H1 (cell line): Measurements from ENCODE around the gene TMEM108. TPM values are rescaled to one million over a fixed set of nuclear protein-coding genes. Genes with fewer than 3 reads are reported as not detected.

Experiments used
- CHD7 ChIP-seq: fragments of 300-600 bp; sonication (generic); IDR thresholded peaks from 2 replicates; pipeline ENCODE4 v1.7.1; 2012; ENCODE audit warnings: low read length, moderate library complexity, mild to moderate bottlenecking, inconsistent platforms; ENCODE audit not compliant: insufficient replicate concordance
- GABPA ChIP-seq: IDR thresholded peaks from 2 replicates; pipeline ENCODE4 v1.6.1; 2011; ENCODE audit warnings: mild to moderate bottlenecking, low read length, moderate library complexity, borderline replicate concordance; ENCODE audit not compliant: insufficient read depth
- SP1 ChIP-seq: IDR thresholded peaks from 2 replicates; pipeline ENCODE4 v1.6.1; 2011; ENCODE audit warnings: low read depth, low read length
- TCF12 ChIP-seq: IDR thresholded peaks from 2 replicates; pipeline ENCODE4 v1.6.1; 2011; ENCODE audit warnings: low read depth, mild to moderate bottlenecking, low read length
- ZNF274 ChIP-seq: IDR thresholded peaks from 2 replicates; pipeline ENCODE4 v1.7.0; 2012; ENCODE audit warnings: low read length, borderline replicate concordance; ENCODE audit errors: extremely low read depth
- polyA plus RNA-seq, 7 experiments: library from polyadenylated mRNA; depleted of rRNA in 3 of 7; stranded (reverse) in 5 of 7; unstranded in 2 of 7; fragments of >200 nt in 5 of 7; fragments of 200-250 nt in 2 of 7; gene quantifications; 1 replicate in 5 of 7; 2 replicates in 1 of 7; 4 replicates in 1 of 7; pipeline versions ENCODE4 v1.2.1 to v1.2.3, GENCODE V29; 2011 to 2013; ENCODE audit warnings: missing spikeins in 2 of 7, mixed read lengths in 2 of 7
- total RNA-seq: library from RNA; stranded (reverse); fragmentation: NEBNext Ultra II Directional; extraction: Animal tissue kit (Norgen Biotek cat#: 25700); gene quantifications from 2 replicates; pipeline ENCODE4 v1.2.1, GENCODE V29; 2021

The TMEM108 gene
- total and polyA plus RNA-seq, 2 of the 8 experiments (the other 6 are each of a cell fraction or from before 2014, with no cell fraction given), result 14.3 to 16.2 TPM

- TF ChIP-seq CHD7, result no peak
- no peak for TF ChIP-seq GABPA
- no peak for TF ChIP-seq SP1
- no peak for TF ChIP-seq TCF12
- no peak for TF ChIP-seq ZNF274
These were observed 388.5 kb downstream of the TMEM108 start (continued) for GRCh38 chr3:133426721-133427120.
